NCI-H187 treated with DMSO at 0.1 percent for 48 hours (cell line): ENCODE measurements around the gene TENM4.

Source experiments
- DNase-seq: peaks from one replicate; lab custom pipeline; 2025; lab: John Stamatoyannopoulos, UW

Gene TENM4

DNA sequence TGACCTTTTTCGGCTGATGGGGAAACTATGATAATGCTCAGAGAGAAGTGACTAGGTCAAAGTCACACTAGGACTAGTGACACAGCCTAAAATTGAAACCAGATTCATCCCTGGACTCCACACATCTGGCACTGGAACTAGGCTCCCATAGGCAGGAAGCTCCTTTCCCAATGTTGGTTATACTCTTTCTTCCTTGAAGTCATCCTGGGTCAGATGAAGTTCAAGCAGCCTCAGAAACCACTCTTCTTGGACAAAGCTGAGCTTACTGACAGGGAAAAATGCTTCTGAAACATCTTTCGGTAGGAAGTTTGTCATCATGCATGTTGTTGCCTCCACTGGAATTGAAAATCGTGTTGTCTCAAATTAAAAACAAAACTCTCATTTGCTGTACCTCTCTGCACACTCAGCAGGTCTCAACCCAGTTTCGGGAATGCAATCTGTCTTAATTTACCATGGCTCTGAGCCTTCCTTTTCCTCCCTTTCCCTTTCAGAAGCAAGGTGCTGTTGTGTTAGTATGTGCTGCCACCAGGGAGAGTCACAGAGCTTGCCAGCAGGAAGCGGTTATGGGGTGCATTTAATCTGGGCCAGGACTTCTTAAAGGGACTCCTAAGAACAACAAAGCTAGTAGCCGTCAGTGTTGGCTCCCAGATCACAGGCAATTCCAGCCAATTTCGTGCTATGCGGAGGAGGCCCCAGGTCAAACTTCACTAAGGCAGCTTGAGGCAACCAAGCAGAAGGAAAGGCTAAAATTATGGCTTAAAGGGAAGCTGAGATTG lies 384.8 kb downstream of the TENM4 start:
- DNase-seq: no peak

DNA sequence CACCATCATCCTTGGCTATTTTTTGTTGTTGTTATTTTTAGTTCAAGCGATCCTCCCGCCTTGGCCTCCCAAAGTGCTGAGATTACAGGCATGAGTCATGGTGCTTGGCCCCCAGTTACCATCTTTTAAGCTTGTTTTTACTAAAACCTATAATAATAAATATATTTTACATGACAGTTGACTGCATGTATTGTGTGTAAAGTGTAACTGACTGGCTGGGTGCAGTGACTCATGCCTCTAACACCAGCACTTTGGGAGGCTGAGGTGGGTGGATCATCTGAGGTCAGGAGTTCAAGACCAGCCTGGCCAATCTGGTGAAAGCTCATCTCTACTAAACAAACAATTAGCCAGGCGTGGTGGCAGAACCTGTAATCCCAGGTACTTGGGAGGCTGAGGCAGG lies 386.2 kb downstream of the TENM4 start:
- no peak for DNase-seq

DNA sequence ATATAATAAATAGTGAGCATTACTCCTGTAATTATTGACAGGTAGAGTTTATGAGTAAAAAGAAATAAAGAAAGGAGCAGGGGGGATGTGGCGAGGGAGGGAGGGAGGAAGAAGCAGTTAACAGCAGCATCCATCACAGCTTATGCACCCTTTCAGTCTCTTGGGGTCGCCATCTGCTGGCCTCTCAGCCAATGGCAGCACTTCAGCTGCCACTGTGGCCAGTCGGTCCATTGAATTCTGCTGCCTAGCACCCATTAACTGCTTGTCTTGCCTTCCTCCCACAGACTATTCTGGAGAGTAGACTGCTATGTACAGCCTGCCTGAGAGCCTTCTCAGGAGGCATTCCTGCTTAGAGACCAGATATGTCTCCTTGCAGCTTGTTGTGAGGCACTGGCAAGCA lies 388.3 kb downstream of the TENM4 start:
- no peak for DNase-seq

DNA sequence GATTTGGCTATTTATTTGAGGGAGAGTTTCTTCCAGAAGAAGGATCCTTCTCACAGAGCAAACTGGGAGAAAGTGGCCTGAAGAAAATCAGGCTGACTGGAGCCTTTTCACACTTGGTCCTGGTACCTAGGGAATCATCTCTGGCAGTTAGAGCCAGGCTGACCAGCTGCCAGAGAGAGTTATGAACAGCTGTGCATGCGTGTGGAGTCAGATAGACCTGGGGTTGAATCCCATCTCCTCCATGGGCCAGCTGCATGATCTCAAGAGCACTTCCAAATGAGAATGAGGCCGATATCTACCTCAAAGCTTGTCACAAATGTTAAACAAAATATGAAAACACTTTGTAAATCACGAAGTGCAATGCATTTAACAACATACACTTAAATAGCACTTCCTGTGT lies 390.0 kb downstream of the TENM4 start:
- DNase-seq: peak; percentile 24

DNA sequence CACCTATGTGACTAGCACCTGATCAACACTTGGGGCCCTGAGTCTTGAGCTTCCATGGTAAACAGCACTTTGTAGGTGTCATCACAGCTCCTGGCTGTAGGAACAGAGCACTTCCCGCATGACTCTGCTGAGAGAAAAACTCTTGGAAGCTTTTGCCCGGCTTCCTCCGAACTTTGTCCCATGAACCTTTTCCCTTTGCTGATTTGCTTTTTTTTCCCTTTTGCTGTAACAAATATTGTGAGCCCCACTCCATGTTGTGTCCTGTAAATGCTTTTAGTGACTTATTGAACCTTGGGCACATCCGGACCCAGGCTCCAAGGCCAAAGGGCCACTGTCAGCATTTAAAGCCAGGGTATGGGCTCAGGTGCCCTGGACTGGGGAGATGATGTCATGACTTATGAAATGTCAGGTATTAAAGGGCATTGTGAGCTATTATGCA lies 391.1 kb downstream of the TENM4 start:
- DNase-seq: no peak

DNA sequence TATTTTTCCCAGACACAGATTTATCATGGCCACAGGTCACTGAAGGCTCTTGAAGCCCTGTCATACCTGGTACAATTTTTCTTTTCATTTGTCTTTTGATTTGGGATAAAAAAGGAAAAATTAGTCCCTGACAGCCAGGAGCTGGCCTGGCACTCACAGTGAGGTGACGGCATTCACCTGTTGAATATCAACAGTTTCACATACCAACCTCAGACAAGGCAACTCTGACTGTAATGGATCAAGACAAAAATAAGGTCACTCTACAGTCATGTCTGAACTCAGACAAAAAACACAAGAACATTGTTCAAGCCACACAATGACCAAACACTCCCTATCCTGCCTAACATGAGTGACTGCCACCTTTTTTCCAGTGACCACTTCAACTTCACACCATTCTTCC lies 392.9 kb downstream of the TENM4 start:
- no peak for DNase-seq

DNA sequence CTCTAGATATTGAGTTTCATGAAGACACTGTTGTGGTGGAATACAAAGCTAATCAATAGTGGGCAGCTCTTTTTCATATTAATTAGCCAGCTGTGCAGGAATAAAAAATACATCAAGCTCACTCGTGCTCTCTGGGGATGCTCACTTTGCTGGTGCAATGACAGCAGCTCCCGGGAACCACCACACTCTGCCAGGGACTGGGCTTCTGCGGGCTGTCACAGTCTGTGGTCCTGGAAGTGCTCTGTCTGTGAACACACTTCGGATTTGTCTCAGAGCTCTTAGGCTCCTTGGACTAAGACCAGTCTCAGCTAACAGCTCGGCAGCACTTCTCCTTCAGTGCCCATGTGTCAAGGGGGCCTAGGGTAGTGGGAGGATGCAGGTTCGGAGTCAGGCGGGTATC lies 393.5 kb downstream of the TENM4 start:
- DNase-seq: no peak

DNA sequence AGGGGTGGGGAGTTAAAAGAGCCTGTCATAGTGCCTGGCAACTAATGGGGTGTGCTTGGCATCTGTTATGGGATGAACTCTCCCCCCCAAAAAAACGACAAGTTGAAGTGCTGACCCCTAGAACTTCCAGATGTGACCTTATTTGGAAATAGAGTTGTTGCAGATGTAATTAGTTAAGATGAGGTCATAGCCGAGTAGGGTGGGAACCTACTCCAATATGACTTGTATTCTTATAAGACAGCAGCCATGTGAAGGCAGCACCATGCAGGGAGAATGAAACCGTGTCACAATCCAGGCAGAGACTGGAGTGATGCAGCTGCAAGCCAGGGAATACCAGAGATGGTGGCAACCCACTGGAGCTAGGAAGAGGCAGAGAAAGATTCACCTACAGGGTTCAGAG lies 394.5 kb downstream of the TENM4 start:
- no peak for DNase-seq

DNA sequence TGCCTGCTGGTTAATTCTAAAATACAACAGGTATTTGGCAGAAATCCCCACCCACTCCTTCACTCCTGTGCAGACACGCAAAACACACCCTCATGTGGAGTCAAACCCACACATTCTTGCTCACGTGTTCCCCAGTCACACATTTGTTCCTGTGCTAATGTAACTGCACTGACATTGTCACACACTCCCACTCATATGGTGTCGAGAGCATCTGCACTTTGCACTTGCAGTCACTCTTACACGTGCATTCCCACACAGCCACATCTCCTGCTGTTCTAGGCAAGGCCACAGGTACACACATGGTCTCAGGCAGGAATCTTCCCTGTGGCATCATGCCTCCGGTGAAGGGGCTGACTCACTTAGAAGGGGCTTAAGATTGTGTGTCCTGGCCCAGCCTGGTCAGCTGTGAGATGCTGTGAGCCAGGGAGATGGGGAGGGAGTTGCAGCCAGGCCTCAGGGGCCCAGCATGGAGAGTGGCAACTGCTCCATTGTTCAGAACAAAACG lies 395.0 kb downstream of the TENM4 start:
- no peak for DNase-seq

DNA sequence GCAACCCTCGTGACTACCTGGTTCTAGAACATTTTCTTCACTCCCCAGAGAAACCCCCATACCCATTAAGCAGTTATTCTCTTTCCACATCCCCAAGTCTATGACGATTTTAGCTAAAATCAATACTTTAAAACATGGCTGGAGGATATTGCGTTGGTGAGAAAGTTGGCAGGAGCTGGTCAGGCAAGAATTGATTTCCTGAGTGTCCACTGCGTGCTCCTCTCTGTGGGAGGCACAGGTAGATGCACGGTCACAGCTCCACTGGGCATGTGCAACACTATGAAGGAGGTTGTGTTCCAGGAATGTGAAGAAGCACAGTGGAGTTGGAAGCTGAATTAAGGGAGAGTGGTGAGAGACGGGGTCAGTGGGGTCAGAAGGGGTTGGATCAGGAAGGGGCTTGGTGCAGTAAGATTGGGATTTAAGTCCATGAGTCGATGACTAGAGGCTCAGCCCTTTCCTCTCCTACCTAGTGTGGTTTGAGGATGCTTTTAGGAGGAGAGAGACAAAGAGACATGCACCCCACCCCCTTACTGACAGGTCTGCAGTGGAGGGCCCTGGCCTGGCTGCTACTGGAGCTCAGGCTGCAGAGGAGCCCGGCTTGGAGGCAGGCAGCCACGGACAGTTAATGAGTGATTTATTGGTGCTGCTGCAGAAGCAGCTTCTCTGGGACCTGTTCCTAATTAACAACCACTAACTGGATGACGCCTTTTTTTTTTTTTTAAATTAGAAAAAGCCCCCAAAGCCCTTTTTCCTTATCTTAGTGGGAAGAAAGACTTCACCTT lies 395.6 kb downstream of the TENM4 start:
- DNase-seq: no peak

DNA sequence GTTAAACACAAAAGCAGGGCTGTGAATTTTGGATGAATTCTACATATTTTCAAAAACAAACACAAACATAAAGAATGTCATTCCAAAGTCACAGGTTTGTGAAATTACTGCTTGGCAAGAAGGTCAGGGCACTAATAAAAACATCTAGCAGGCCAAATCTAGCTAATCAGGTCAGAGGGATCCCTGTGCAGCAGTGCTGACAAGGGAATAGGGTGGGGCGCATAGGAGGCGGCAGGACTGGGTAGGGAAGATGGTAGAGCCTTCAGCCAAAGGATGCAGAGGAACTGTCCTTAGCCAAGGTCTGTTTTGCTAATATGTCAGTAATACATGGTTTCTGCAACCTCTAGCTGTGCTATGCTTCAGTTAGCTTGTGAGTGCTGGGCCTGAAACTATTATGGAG lies 396.6 kb downstream of the TENM4 start:
- DNase-seq: no peak

DNA sequence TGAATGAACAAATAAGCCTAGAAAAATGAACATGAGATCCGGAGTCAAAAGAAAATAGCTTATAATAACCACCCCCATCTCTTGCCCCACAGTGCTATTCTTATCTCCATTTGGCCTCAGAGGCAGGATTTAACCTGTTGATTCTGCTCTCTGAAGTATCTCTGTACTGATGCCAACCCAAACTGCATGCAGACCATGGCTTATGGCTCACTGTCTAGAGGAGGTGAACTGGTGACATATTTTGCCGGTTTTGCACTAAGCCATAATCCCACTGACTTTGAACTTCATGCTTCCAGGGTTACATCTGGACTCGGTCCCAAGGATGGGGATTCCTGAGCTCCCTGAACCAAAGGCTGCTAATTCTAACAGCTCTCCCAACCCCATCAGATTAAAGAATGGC lies 397.1 kb downstream of the TENM4 start:
- DNase-seq: no peak

DNA sequence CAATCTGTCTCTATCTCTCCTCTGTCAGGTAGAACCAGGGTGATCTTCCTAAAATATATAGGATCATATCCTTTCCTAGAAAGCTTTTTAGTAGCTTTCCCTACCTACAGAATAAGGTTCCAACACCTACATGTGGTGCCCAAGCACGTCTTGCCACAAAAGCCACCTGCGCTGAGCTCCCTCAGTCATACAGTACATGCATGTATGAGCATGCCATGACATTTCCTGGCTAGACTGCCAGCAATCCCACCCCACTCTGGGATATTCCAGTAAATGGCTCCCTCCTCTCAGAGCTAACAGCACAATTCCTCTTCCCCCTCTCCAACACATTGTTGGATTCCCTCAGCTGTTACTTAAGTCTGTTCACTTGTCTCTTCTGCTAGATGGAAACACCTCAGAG lies 398.0 kb downstream of the TENM4 start:
- DNase-seq: no peak

DNA sequence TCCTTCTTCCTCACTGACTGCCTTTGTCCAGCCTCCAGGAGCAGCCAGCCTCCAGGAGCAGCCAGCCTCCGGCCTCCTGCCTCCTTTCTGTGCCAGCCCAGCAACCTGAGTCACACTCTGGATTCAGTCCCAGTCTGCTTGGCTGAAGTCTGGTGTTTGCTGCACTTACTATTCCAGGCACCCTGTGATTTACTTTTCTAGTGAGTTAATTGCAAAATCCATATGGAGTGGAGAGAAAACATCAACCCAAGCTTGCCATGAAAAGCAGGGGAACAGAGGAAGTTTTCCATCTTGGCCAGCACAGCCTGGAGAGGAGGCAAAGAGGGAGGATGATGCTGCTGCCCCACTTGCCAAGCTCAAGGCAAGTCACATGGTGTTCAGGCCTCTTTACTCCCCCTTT lies 400.5 kb downstream of the TENM4 start:
- no peak for DNase-seq

DNA sequence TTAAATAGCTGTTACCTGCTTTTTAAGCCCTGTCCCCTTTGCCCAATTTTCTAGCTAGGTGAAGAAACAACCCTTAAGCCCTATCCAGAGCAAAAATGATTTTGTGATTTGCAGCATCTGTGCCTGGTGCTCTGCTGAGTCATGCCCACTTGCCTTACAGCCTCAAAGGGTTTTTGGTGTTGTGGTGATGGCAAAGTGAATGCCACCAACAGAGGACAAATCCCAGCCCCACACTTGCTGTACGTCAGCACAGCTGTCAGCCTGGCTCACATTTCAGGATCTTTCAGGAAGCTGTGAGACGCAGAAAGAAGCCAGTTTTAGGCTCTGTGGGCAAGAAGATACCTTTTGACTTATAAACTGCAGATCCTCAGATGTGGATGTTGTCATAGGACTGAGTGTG lies 401.7 kb downstream of the TENM4 start:
- no peak for DNase-seq

DNA sequence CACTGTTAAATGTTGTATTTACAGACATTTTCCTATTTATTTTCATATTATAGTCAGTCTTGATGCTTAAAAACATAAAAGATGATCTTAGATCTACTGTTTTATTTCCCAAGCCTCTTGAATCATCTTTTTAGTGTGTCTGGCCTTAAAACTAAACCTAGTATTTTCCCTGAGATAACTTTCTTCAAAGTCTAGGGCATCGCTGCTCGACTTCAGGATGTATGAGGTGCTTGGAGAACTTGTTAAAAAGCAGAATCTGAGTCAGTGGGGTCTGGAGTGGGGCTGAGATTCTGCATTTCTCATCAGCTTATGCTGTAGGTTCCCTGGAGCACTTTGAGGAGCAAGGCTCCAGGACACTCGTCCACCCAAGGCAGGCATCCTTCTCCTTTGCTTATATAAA lies 404.9 kb downstream of the TENM4 start:
- DNase-seq: no peak

DNA sequence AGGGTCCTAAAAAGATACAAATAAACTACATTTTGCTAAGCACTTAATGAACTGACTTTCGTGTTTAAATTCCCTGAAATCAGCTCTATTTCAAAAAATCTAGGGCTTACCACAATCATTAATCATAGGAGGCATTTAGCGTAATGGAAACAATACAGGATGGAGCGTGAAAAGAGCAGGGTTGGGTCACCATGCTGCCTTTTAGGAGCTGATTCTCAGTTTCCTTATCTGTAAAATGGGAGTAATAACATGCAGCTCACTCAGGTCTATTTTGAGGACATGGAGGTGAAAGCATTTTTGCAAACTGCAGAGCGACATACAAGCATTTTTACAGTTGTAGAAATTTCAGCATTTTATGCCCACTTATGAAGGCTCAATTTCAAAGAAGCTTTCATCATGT lies 407.0 kb downstream of the TENM4 start:
- DNase-seq: no peak

DNA sequence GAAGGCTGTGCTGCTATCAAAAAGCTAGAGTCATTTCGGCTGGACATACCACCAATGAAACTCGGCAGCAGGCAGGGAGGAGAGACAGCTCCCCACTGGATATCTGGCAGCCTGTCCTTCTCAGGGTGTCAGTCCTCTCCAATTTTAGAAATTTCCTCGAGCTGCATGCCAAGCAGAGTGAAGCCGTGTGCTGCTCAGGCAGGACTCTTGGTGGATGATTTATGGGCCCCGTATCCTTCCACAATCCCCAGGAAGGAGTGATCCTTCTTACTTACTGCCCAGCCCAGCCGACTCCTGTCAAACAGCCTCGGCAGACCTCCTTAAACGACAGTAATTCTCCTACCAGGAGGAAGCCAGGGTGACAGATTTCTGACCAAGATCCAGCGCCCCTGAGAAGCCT lies 410.4 kb downstream of the TENM4 start:
- DNase-seq: no peak

DNA sequence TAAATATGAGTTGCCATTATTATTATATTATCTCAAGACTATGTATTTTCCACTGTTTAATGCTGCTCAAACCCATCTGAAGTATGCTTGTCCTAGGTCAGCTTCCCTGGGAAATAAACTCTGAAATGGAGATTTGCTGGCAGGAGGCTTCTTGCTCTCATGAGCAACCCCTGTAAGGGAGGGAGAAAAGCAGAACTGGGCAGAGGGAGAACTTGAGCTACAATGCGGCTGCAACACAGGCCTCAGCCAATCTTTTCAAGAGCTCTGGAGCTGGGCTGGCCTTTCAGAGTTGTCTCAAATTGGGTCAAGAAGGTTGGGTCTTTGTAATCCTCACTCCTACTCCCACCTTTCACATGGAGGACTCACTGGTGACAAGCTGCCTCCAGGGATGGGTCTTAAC lies 412.6 kb downstream of the TENM4 start:
- no peak for DNase-seq

DNA sequence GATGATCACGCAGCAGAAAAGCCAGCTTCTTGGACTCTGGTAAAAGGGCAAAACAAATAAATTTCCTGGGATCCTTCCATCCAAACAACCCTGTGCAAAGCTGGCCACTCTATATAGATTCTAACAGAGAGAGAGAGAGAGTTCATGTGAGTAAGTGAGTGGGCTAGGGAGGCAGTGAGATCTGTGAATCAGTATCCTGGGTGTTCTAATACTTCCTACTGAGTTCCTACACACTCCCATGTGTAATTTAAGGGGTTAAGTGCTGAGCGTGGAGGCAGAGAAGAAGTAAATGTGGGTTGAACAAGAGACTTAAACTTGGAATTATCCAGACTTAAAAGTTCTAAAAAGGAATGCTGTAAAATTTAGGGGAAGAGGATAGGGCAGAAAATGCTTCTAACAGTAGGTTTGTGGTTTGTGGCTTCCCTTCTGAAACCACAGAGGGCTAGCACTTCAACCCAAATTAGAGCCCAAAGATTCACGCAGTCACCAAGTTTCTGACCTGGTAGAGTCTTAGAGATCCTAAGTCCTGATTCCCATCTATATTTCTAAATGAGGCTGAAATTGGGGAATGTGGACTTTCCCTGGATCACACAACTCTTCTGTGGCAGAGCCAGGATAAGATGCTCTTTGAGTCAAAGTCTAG lies 413.9 kb downstream of the TENM4 start:
- DNase-seq: no peak

DNA sequence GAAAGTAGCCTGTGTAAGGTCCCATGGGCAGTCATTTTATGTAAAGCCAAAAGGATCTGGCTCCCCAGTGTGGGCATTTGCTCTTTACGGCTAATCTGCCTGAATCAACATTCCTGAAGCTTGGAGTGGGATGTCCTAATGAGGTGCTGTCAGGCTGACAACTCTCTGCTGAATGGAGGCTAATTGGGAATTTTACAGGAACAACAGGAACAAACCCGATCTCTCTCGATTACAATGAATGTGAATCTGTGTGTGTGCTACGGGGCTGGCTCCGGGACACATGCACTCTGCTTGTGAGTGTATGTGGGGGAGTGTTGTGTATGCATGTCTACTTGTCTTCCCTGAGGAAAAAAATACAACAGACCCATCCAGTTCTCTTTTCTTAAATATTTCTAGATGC lies 415.2 kb downstream of the TENM4 start:
- DNase-seq: no peak

DNA sequence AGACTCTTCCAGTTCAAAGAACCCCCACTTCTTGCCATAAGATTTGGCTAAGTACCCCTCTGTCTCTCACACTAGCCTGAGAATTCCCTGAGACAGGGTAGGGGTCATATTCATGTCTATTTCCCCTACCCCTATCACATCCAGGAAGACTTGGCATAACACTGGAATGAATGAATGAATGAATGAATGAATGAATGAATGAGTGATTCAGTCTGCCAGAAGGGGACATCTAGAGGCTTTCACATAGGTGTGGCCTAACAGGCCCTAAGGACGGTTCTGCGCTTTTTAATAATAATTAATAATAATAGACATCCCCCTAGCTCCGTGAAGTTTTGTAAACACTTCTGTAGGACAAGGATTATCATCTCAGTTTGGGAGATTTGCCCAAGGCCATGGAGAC lies 415.7 kb downstream of the TENM4 start:
- no peak for DNase-seq

DNA sequence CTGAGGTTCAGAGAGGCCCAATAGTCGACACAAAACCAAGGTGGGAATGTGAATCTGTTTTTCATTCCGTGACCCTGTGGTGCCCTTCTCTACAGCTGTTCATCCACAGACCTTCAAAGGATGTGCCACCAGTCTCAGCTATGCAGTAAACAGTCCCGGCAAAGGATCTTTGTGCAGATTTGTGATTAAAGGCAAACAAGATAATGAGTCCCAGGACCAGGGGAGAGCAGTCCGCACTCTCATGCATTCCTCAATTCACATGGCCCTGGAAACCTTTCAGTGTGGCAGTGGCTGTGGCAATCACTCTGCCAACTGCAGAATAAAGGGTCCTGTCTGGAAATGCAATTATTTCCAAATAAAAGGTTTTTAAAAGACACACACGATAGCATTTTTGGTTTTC lies 418.6 kb downstream of the TENM4 start:
- DNase-seq: no peak
